H1 (cell line): ENCODE results near the gene ADPRH. TPM values are rescaled to one million over a fixed set of nuclear protein-coding genes. Genes with fewer than 3 reads are reported as not detected.

ENCODE experiments used
- CTCF ChIA-PET: fragments of 300-600 bp; sonication (Branson Sonifier 250); formaldehyde crosslinking; loops from one replicate; lab custom pipeline; 2021; ENCODE audit not compliant: partially characterized antibody; lab: Charles Lee
- POLR2A ChIA-PET: fragments of 300-600 bp; sonication (Branson Sonifier 250); formaldehyde crosslinking; loops from one replicate; lab custom pipeline; 2021; ENCODE audit warnings: inconsistent platforms; ENCODE audit not compliant: partially characterized antibody; lab: Charles Lee
- DNase-seq, 2 experiments: peaks; one replicate each; pipeline versions ENCODE4 v3.0.0 to v3.0.0-alpha.2; 2010 to 2022; ENCODE audit warnings: low spot score in 2 of 2, low read depth in 1 of 2, mixed read lengths in 1 of 2
- FAIRE-seq: peaks from 2 replicates; lab custom pipeline; 2011; peaks lifted over from hg19 to GRCh38; lab: Jason Lieb, UNC
- H2AFZ ChIP-seq: 2 replicates; pipeline ENCODE4 v1.8.1; 2012; ENCODE audit warnings: low read length, inconsistent platforms
- H2AK5ac ChIP-seq: 2 replicates; pipeline ENCODE4 v1.6.1; 2013; ENCODE audit warnings: low read depth, low read length
- H2BK120ac ChIP-seq: replicated peaks from 2 replicates; pipeline ENCODE3; 2013; ENCODE audit warnings: low read depth, low read length, inconsistent platforms
- H2BK12ac ChIP-seq: 2 replicates; pipeline ENCODE4 v1.6.1; 2013; ENCODE audit warnings: low read depth, low read length
- H2BK15ac ChIP-seq: 2 replicates; pipeline ENCODE4 v1.6.1; 2013; ENCODE audit warnings: low read length
- H2BK20ac ChIP-seq: 2 replicates; pipeline ENCODE4 v1.6.1; 2013; ENCODE audit warnings: low read length
- H2BK5ac ChIP-seq: 2 replicates; pipeline ENCODE4 v1.6.1; 2013; ENCODE audit warnings: low read depth, low read length
- H3K14ac ChIP-seq: 2 replicates; pipeline ENCODE4 v1.6.1; 2013; ENCODE audit warnings: inconsistent platforms; ENCODE audit not compliant: insufficient read length
- H3K18ac ChIP-seq: 2 replicates; pipeline ENCODE4 v1.6.1; 2013; ENCODE audit warnings: low read length; ENCODE audit errors: extremely low read depth
- H3K23ac ChIP-seq: 2 replicates; pipeline ENCODE4 v1.6.1; 2013; ENCODE audit warnings: inconsistent platforms; ENCODE audit not compliant: insufficient read length
- H3K23me2 ChIP-seq: 2 replicates; pipeline ENCODE4 v1.6.1; 2013; ENCODE audit warnings: low read depth, low read length
- H3K27ac ChIP-seq: 2 replicates; pipeline ENCODE4 v1.6.1; 2011; ENCODE audit warnings: low read depth, low read length, inconsistent platforms
- H3K27me3 ChIP-seq, 4 experiments: replicated peaks in 1 of 4; 1 replicate in 1 of 4; 2 replicates in 3 of 4; pipeline versions ENCODE4 v1.6.1 to v1.8.1; 2011 to 2013; ENCODE audit warnings: low read length in 3 of 4, mild to moderate bottlenecking in 3 of 4, inconsistent platforms in 2 of 4, mixed read lengths in 2 of 4, moderate library complexity in 1 of 4; ENCODE audit not compliant: control insufficient read depth in 3 of 4, insufficient read depth in 3 of 4; ENCODE audit errors: extremely low read depth in 1 of 4
- H3K36me3 ChIP-seq, 4 experiments: 2 replicates each; pipeline versions ENCODE4 v1.6.1 to v1.8.1; 2011 to 2013; ENCODE audit warnings: mild to moderate bottlenecking in 4 of 4, low read length in 3 of 4, moderate library complexity in 2 of 4, control low read depth in 1 of 4, inconsistent platforms in 1 of 4; ENCODE audit not compliant: insufficient read depth in 4 of 4, control insufficient read depth in 2 of 4
- H3K4ac ChIP-seq: replicated peaks from 2 replicates; pipeline ENCODE3; 2013; ENCODE audit warnings: low read length, low read depth, mixed read lengths, inconsistent platforms; ENCODE audit not compliant: insufficient read length
- H3K4me1 ChIP-seq, 4 experiments: replicated peaks in 1 of 4; 1 replicate in 1 of 4; 2 replicates in 3 of 4; pipeline versions ENCODE4 v1.6.1 to v1.8.1; 2011 to 2013; ENCODE audit warnings: low read length in 3 of 4, inconsistent platforms in 2 of 4, mixed read lengths in 1 of 4; ENCODE audit not compliant: insufficient read depth in 4 of 4, control insufficient read depth in 3 of 4
- H3K4me2 ChIP-seq, 2 experiments: 2 replicates each; pipeline versions ENCODE4 v1.6.1 to v1.8.1; 2011 to 2013; ENCODE audit warnings: low read depth in 2 of 2, low read length in 2 of 2, control low read depth in 1 of 2, inconsistent platforms in 1 of 2, mild to moderate bottlenecking in 1 of 2; ENCODE audit not compliant: insufficient read depth in 1 of 2
- H3K4me3 ChIP-seq, 4 experiments: fragments of 200-600, 300-600 bp in 1 of 4; sonication (generic), shearing (Covaris generic), sonication (Bioruptor Twin) in 1 of 4; 2 replicates each; pipeline versions ENCODE4 v1.5.1 to v1.8.1; 2011 to 2016; ENCODE audit warnings: low read length in 4 of 4, low read depth in 3 of 4, control low read depth in 2 of 4, inconsistent platforms in 2 of 4, mild to moderate bottlenecking in 2 of 4, mixed read lengths in 1 of 4, moderate library complexity in 1 of 4; ENCODE audit not compliant: insufficient read depth in 2 of 4; ENCODE audit errors: extremely low read depth in 1 of 4
- H3K56ac ChIP-seq: replicated peaks from 2 replicates; pipeline ENCODE3; 2013; ENCODE audit warnings: low read depth, mild to moderate bottlenecking, mixed read lengths, low read length, inconsistent platforms; ENCODE audit not compliant: insufficient read length
- H3K79me1 ChIP-seq: 2 replicates; pipeline ENCODE4 v1.6.1; 2013; ENCODE audit warnings: low read depth, low read length, control low read depth
- H3K79me2 ChIP-seq, 2 experiments: 2 replicates each; pipeline versions ENCODE4 v1.6.1 to v1.8.1; 2012 to 2013; ENCODE audit warnings: low read length in 2 of 2, mild to moderate bottlenecking in 2 of 2, inconsistent platforms in 1 of 2; ENCODE audit not compliant: insufficient read depth in 2 of 2, control insufficient read depth in 1 of 2
- H3K9ac ChIP-seq, 4 experiments: replicated peaks in 1 of 4; 1 replicate in 1 of 4; 2 replicates in 3 of 4; pipeline versions ENCODE4 v1.6.1 to v1.8.1; 2011 to 2013; ENCODE audit warnings: low read depth in 3 of 4, low read length in 3 of 4, control low read depth in 2 of 4, mild to moderate bottlenecking in 2 of 4, moderate library complexity in 2 of 4, inconsistent platforms in 1 of 4; ENCODE audit errors: extremely low read depth in 1 of 4
- H3K9me3 ChIP-seq, 2 experiments: 2 replicates each; pipeline versions ENCODE4 v1.6.1 to v1.8.1; 2012 to 2013; ENCODE audit warnings: mild to moderate bottlenecking in 2 of 2, moderate library complexity in 2 of 2, control low read depth in 1 of 2, inconsistent platforms in 1 of 2, low read depth in 1 of 2, low read length in 1 of 2, mixed read lengths in 1 of 2; ENCODE audit not compliant: insufficient read depth in 2 of 2
- H4K20me1 ChIP-seq, 2 experiments: replicated peaks in 1 of 2; 2 replicates each; pipeline versions ENCODE3 to v1.8.1; 2011 to 2013; ENCODE audit warnings: inconsistent platforms in 2 of 2, low read length in 2 of 2, mild to moderate bottlenecking in 1 of 2; ENCODE audit not compliant: insufficient read depth in 2 of 2, control insufficient read depth in 1 of 2
- H4K5ac ChIP-seq: 2 replicates; pipeline ENCODE4 v1.6.1; 2013; ENCODE audit warnings: low read length, low read depth, mixed read lengths, inconsistent platforms; ENCODE audit not compliant: insufficient read length
- H4K8ac ChIP-seq: 2 replicates; pipeline ENCODE4 v1.8.0; 2013; ENCODE audit warnings: mild to moderate bottlenecking, moderate library complexity, low read length, inconsistent platforms; ENCODE audit not compliant: insufficient read depth; ENCODE audit errors: extremely low read depth
- H4K91ac ChIP-seq: replicated peaks from 2 replicates; pipeline ENCODE3; 2013; ENCODE audit warnings: low read length, mixed read lengths, inconsistent platforms; ENCODE audit not compliant: insufficient read length
- BCL11A ChIP-seq, 2 experiments: IDR thresholded peaks; one replicate each; pipeline ENCODE4 v1.6.1; 2011; ENCODE audit warnings: low read depth in 2 of 2, low read length in 2 of 2, mild to moderate bottlenecking in 2 of 2
- BRCA1 ChIP-seq: IDR thresholded peaks from 2 replicates; pipeline ENCODE4 v1.6.1; 2012; ENCODE audit warnings: low read depth, low read length, improper control_type of control experiment
- EGR1 ChIP-seq: IDR thresholded peaks from 2 replicates; pipeline ENCODE4 v1.6.1; 2011; ENCODE audit warnings: low read depth, low read length, borderline replicate concordance
- EP300 ChIP-seq, 2 experiments: IDR thresholded peaks; 1 replicate in 1 of 2; 2 replicates in 1 of 2; pipeline ENCODE4 v1.6.1; 2011 to 2012; ENCODE audit warnings: low read depth in 2 of 2, low read length in 2 of 2, mild to moderate bottlenecking in 2 of 2, borderline replicate concordance in 1 of 2, inconsistent platforms in 1 of 2, moderate library complexity in 1 of 2
- EZH2 ChIP-seq: fragments of 200-600 bp; sonication (generic); IDR thresholded peaks from 2 replicates; pipeline ENCODE4 v1.7.1; 2012; ENCODE audit warnings: low read depth, mild to moderate bottlenecking, moderate library complexity, low read length, inconsistent platforms; ENCODE audit not compliant: severe bottlenecking
- JUN ChIP-seq: IDR thresholded peaks from 2 replicates; pipeline ENCODE4 v1.6.1; 2011; ENCODE audit warnings: low read depth, mild to moderate bottlenecking, improper control_type of control experiment, low read length
- KDM1A ChIP-seq: fragments of 200-600, 300-600 bp; sonication (generic); IDR thresholded peaks from 2 replicates; pipeline ENCODE4 v1.7.1; 2016; ENCODE audit warnings: mild to moderate bottlenecking, low read length, borderline replicate concordance
- MAX ChIP-seq: IDR thresholded peaks from 2 replicates; pipeline ENCODE4 v1.6.1; 2012; ENCODE audit warnings: inconsistent platforms
- SP1 ChIP-seq: IDR thresholded peaks from 2 replicates; pipeline ENCODE4 v1.6.1; 2011; ENCODE audit warnings: low read depth, low read length
- SP4 ChIP-seq: IDR thresholded peaks from 2 replicates; pipeline ENCODE4 v1.6.1; 2012; ENCODE audit warnings: low read length, inconsistent platforms
- SUZ12 ChIP-seq: fragments of 200-600 bp; sonication (generic); IDR thresholded peaks from 2 replicates; pipeline ENCODE4 v1.6.1; 2012; ENCODE audit warnings: mild to moderate bottlenecking, inconsistent platforms, low read length, moderate library complexity, mixed read lengths
- TEAD4 ChIP-seq: IDR thresholded peaks from 2 replicates; pipeline ENCODE4 v1.6.1; 2012; ENCODE audit warnings: low read depth, low read length, inconsistent platforms, mixed read lengths
- ZNF274 ChIP-seq: IDR thresholded peaks from 2 replicates; pipeline ENCODE4 v1.7.0; 2012; ENCODE audit warnings: low read length, borderline replicate concordance; ENCODE audit errors: extremely low read depth
- WGBS, 2 experiments: shearing (Covaris generic) in 1 of 2; methylation state at CpG; one replicate each; pipeline versions ENCODE4 v1.1.6 to v1.1.7; 2013 to 2015; ENCODE audit warnings: low lambda C conversion rate in 2 of 2, mixed read lengths in 2 of 2, inconsistent platforms in 1 of 2, low coverage in 1 of 2, missing lambda C conversion rate in 1 of 2; ENCODE audit not compliant: insufficient replicate concordance in 2 of 2, insufficient coverage in 1 of 2, insufficient read length in 1 of 2; ENCODE audit errors: extremely low coverage in 1 of 2, missing lambda C conversion rate in 1 of 2; 5-methylcytosine and 5-hydroxymethylcytosine counted together
- polyA plus RNA-seq, 7 experiments: library from polyadenylated mRNA; depleted of rRNA in 3 of 7; stranded (reverse) in 5 of 7; unstranded in 2 of 7; fragments of >200 nt in 5 of 7; fragments of 200-250 nt in 2 of 7; gene quantifications; 1 replicate in 5 of 7; 2 replicates in 1 of 7; 4 replicates in 1 of 7; pipeline versions ENCODE4 v1.2.1 to v1.2.3, GENCODE V29; 2011 to 2013; ENCODE audit warnings: missing spikeins in 2 of 7, mixed read lengths in 2 of 7
- total RNA-seq: library from RNA; stranded (reverse); fragmentation: NEBNext Ultra II Directional; extraction: Animal tissue kit (Norgen Biotek cat#: 25700); gene quantifications from 2 replicates; pipeline ENCODE4 v1.2.1, GENCODE V29; 2021

ADPRH gene
- total and polyA plus RNA-seq, 2 of the 8 experiments (the other 6 are each of a cell fraction or from before 2014, with no cell fraction given): 2.6 to 4.2 TPM

- Histone ChIP-seq H2BK120ac (no peak overlapping the region), H3K23me2 (no peaks in the 10 kb centered on the region), H3K56ac (no peak overlapping the region), H4K20me1 (no peaks in the 10 kb centered on the region), H3K4me1 (peaks cover 0 to 6% (median 1%) of the 10 kb centered on the region in 4 experiments; a peak in 2 of 7 replicates), H4K8ac (peak overlapping the region; percentile 75; the same call in 1 of the 2 replicates), H3K18ac (no peak overlapping the region), H3K9ac (no peak overlapping the region), H3K4me3 (no peak overlapping the region), H3K9me3 (no peaks in the 10 kb centered on the region), H3K23ac (no peak overlapping the region), H3K27me3 (no peaks in the 10 kb centered on the region), H3K4ac (no peak overlapping the region), H3K36me3 (no peaks in the 10 kb centered on the region), H3K79me2 (no peaks in the 10 kb centered on the region), H2BK12ac (no peak overlapping the region), H2BK15ac (no peak overlapping the region), H2BK20ac (no peak overlapping the region), H4K5ac (no peak overlapping the region), H2AK5ac (no peak overlapping the region), H3K14ac (no peak overlapping the region), H2BK5ac (no peak overlapping the region), H3K27ac (no peak overlapping the region), H3K79me1 (no peaks in the 10 kb centered on the region), H4K91ac (no peak overlapping the region), H3K4me2 (no peak overlapping the region), H2AFZ (peak overlapping the region; percentile 74; the same call in 1 of the 2 replicates)
- ChIA-PET CTCF (interaction anchor here (1.3 to 1.6 kb wide), 2 partner anchors 55 to 182 kb away, joined by 3 read pairs; no protein-coding TSS in a partner anchor), POLR2A (interaction anchor here (1.1 kb wide), 1 partner anchor 30 kb away, joined by 3 read pairs; no protein-coding TSS in a partner anchor)
- no peak for FAIRE-seq
- DNase-seq: no peak
- 82% methylated on average over 8 of the region's 8 CpGs; no CpG with 5 or more reads in 1 of the 2 experiments for WGBS, 2 experiments
- TF ChIP-seq EZH2 (no peak), KDM1A (no peak), ZNF274 (no peak), TEAD4 (no peak), BCL11A (IDR thresholded peaks at IDR 0.05; ENCODE audit: low read depth in 2 of 2, low read length in 2 of 2) (no peak), EGR1 (no peak), SP4 (no peak), SUZ12 (no peak), JUN (no peak), EP300 (IDR thresholded peaks at IDR 0.05; ENCODE audit: borderline replicate concordance in 1 of 2, low read depth in 2 of 2, low read length in 2 of 2) (no peak), BRCA1 (no peak), SP1 (no peak), MAX (no peak)
These were observed 46.3 kb downstream of the ADPRH start for GRCh38 chr3:119625451-119626153.
